ENCODE measurements around the gene FAM222B.

GRCh38 chr17:28737316-28737715 lies 105.3 kb downstream of the FAM222B start:
- TF ChIP-seq CTCF (optimal IDR thresholded peaks at IDR 0.05 in 1 of 3, IDR thresholded peaks at IDR 0.05 in 1 of 3, conservative IDR thresholded peaks at IDR 0.05 in 1 of 3; ENCODE audit: extremely low read depth in 1 of 3, insufficient read depth in 2 of 3, low read length in 3 of 3) (no peak), EZH2 (IDR thresholded peaks at IDR 0.05; ENCODE audit: low read length) (no peak)
